ENCODE results near the gene CDK5RAP2. TPM values are rescaled to one million over a fixed set of nuclear protein-coding genes. Genes with fewer than 3 reads are reported as not detected.
"Not testable (repeated sequence)": the region's sequence is repeated elsewhere in the genome, so short reads cannot be mapped to it uniquely, and the experiment has no call there.

The CDK5RAP2 gene
- total and polyA plus RNA-seq, 2 donors, result 27.3 to 44.0 TPM

GRCh38 chr9:120530220-120530832 is 49.6 kb downstream of the CDK5RAP2 start:
- WGBS, result 97% methylated on average over 6 of the region's 6 CpGs
- H3K4me1 ChIP-seq (ENCODE audit: control insufficient read depth in 2 of 2, insufficient read depth in 2 of 2, low read length in 2 of 2), result not testable (repeated sequence)

GRCh38 chr9:120528829-120529228 is 51.1 kb downstream of the CDK5RAP2 start:
- no peak for DNase-seq (ENCODE audit: low read depth in 6 of 9, low spot score in 9 of 9)
- H3K4me3 ChIP-seq (ENCODE audit: low read length in 2 of 2), result no peak overlapping the region
- H3K9me3 ChIP-seq (ENCODE audit: control insufficient read depth in 2 of 2, insufficient read depth in 1 of 2, low read length in 1 of 2), result no peaks in the 10 kb centered on the region
- no peak overlapping the region for H3K27ac ChIP-seq (ENCODE audit: low read depth in 1 of 2, low read length in 1 of 2)
- no peaks in the 10 kb centered on the region for H3K4me1 ChIP-seq (ENCODE audit: control insufficient read depth in 2 of 2, insufficient read depth in 2 of 2, low read length in 2 of 2)
- peaks cover 81 to 89% of the 10 kb centered on the region in 2 donors for H3K36me3 ChIP-seq (ENCODE audit: control insufficient read depth in 2 of 2, insufficient read depth in 2 of 2, low read length in 1 of 2)
- WGBS, result 97% methylated on average over 7 of the region's 7 CpGs
- H3K27me3 ChIP-seq (ENCODE audit: control insufficient read depth in 2 of 2, insufficient read depth in 1 of 2, low read length in 1 of 2), result no peaks in the 10 kb centered on the region

More at GRCh38 chr9:120530220-120530832, 49.6 kb downstream of the CDK5RAP2 start:
- peaks cover 81 to 84% of the 10 kb centered on the region in 2 donors for H3K36me3 ChIP-seq (ENCODE audit: control insufficient read depth in 2 of 2, insufficient read depth in 2 of 2, low read length in 1 of 2)
- not testable (repeated sequence) for DNase-seq (ENCODE audit: low read depth in 6 of 9, low spot score in 9 of 9); H3K4me3 ChIP-seq (ENCODE audit: low read length in 2 of 2); H3K27me3 ChIP-seq (ENCODE audit: control insufficient read depth in 2 of 2, insufficient read depth in 1 of 2, low read length in 1 of 2); H3K27ac ChIP-seq (ENCODE audit: low read depth in 1 of 2, low read length in 1 of 2); H3K9me3 ChIP-seq (ENCODE audit: control insufficient read depth in 2 of 2, insufficient read depth in 1 of 2, low read length in 1 of 2)

GRCh38 chr9:120528327-120528726 is 51.6 kb downstream of the CDK5RAP2 start:
- Histone ChIP-seq H3K36me3 (ENCODE audit: control insufficient read depth in 2 of 2, insufficient read depth in 2 of 2, low read length in 1 of 2) (peaks cover 80 to 88% of the 10 kb centered on the region in 2 donors), H3K4me3 (ENCODE audit: low read length in 2 of 2) (no peak overlapping the region), H3K9me3 (ENCODE audit: control insufficient read depth in 2 of 2, insufficient read depth in 1 of 2, low read length in 1 of 2) (no peaks in the 10 kb centered on the region), H3K4me1 (ENCODE audit: control insufficient read depth in 2 of 2, insufficient read depth in 2 of 2, low read length in 2 of 2) (no peaks in the 10 kb centered on the region), H3K27ac (ENCODE audit: low read depth in 1 of 2, low read length in 1 of 2) (no peak overlapping the region), H3K27me3 (ENCODE audit: control insufficient read depth in 2 of 2, insufficient read depth in 1 of 2, low read length in 1 of 2) (no peaks in the 10 kb centered on the region)
- no peak for DNase-seq (ENCODE audit: low read depth in 6 of 9, low spot score in 9 of 9)
- 98% methylated on average over 1 of the region's 1 CpG for WGBS

GRCh38 chr9:120526534-120526933 is 53.4 kb downstream of the CDK5RAP2 start:
- H3K36me3 ChIP-seq (ENCODE audit: control insufficient read depth in 2 of 2, insufficient read depth in 2 of 2, low read length in 1 of 2), result peaks cover 72 to 80% of the 10 kb centered on the region in 2 donors
- no peak for DNase-seq (ENCODE audit: low read depth in 6 of 9, low spot score in 9 of 9)
- H3K4me3 ChIP-seq (ENCODE audit: low read length in 2 of 2), result no peak overlapping the region
- H3K9me3 ChIP-seq (ENCODE audit: control insufficient read depth in 2 of 2, insufficient read depth in 1 of 2, low read length in 1 of 2), result no peaks in the 10 kb centered on the region
- over 99% methylated on average over 3 of the region's 3 CpGs for whole genome bisulfite sequencing
- H3K27ac ChIP-seq (ENCODE audit: low read depth in 1 of 2, low read length in 1 of 2), result no peak overlapping the region
- H3K27me3 ChIP-seq (ENCODE audit: control insufficient read depth in 2 of 2, insufficient read depth in 1 of 2, low read length in 1 of 2), result no peaks in the 10 kb centered on the region
- H3K4me1 ChIP-seq (ENCODE audit: control insufficient read depth in 2 of 2, insufficient read depth in 2 of 2, low read length in 2 of 2), result no peaks in the 10 kb centered on the region

GRCh38 chr9:120524863-120525262 is 55.1 kb downstream of the CDK5RAP2 start:
- DNase-seq (ENCODE audit: low read depth in 6 of 9, low spot score in 9 of 9), result no peak
- WGBS, result 93% methylated on average over 3 of the region's 3 CpGs
- Histone ChIP-seq H3K9me3 (ENCODE audit: control insufficient read depth in 2 of 2, insufficient read depth in 1 of 2, low read length in 1 of 2) (no peaks in the 10 kb centered on the region), H3K27ac (ENCODE audit: low read depth in 1 of 2, low read length in 1 of 2) (no peak overlapping the region), H3K4me1 (ENCODE audit: control insufficient read depth in 2 of 2, insufficient read depth in 2 of 2, low read length in 2 of 2) (no peaks in the 10 kb centered on the region), H3K27me3 (ENCODE audit: control insufficient read depth in 2 of 2, insufficient read depth in 1 of 2, low read length in 1 of 2) (no peaks in the 10 kb centered on the region), H3K36me3 (ENCODE audit: control insufficient read depth in 2 of 2, insufficient read depth in 2 of 2, low read length in 1 of 2) (peaks cover 66 to 70% of the 10 kb centered on the region in 2 donors), H3K4me3 (ENCODE audit: low read length in 2 of 2) (no peak overlapping the region)

- no peaks in the 10 kb centered on the region for H3K27me3 ChIP-seq (ENCODE audit: control insufficient read depth in 2 of 2, insufficient read depth in 1 of 2, low read length in 1 of 2)
- H3K4me3 ChIP-seq (ENCODE audit: low read length in 2 of 2), result no peak overlapping the region
- DNase-seq (ENCODE audit: low read depth in 6 of 9, low spot score in 9 of 9), result no peak
- H3K36me3 ChIP-seq (ENCODE audit: control insufficient read depth in 2 of 2, insufficient read depth in 2 of 2, low read length in 1 of 2), result peaks cover 57 to 62% of the 10 kb centered on the region in 2 donors
- H3K27ac ChIP-seq (ENCODE audit: low read depth in 1 of 2, low read length in 1 of 2), result no peak overlapping the region
- 96% methylated on average over 3 of the region's 3 CpGs for WGBS
- no peaks in the 10 kb centered on the region for H3K4me1 ChIP-seq (ENCODE audit: control insufficient read depth in 2 of 2, insufficient read depth in 2 of 2, low read length in 2 of 2)
- H3K9me3 ChIP-seq (ENCODE audit: control insufficient read depth in 2 of 2, insufficient read depth in 1 of 2, low read length in 1 of 2), result no peaks in the 10 kb centered on the region
These were observed 55.9 kb downstream of the CDK5RAP2 start for GRCh38 chr9:120524038-120524437.

- Histone ChIP-seq H3K27me3 (ENCODE audit: control insufficient read depth in 2 of 2, insufficient read depth in 1 of 2, low read length in 1 of 2) (no peaks in the 10 kb centered on the region), H3K36me3 (ENCODE audit: control insufficient read depth in 2 of 2, insufficient read depth in 2 of 2, low read length in 1 of 2) (peaks cover 49 to 57% of the 10 kb centered on the region in 2 donors), H3K4me3 (ENCODE audit: low read length in 2 of 2) (no peak overlapping the region), H3K9me3 (ENCODE audit: control insufficient read depth in 2 of 2, insufficient read depth in 1 of 2, low read length in 1 of 2) (peaks cover 0 to 1% of the 10 kb centered on the region in 2 donors), H3K27ac (ENCODE audit: low read depth in 1 of 2, low read length in 1 of 2) (no peak overlapping the region), H3K4me1 (ENCODE audit: control insufficient read depth in 2 of 2, insufficient read depth in 2 of 2, low read length in 2 of 2) (no peaks in the 10 kb centered on the region)
- no peak for DNase-seq (ENCODE audit: low read depth in 6 of 9, low spot score in 9 of 9)
- 100% methylated on average over 1 of the region's 1 CpG for WGBS
These were observed 57.4 kb downstream of the CDK5RAP2 start for GRCh38 chr9:120522558-120522957.

- no peaks in the 10 kb centered on the region for H3K4me1 ChIP-seq (ENCODE audit: control insufficient read depth in 2 of 2, insufficient read depth in 2 of 2, low read length in 2 of 2)
- peaks cover 0 to 1% of the 10 kb centered on the region in 2 donors for H3K9me3 ChIP-seq (ENCODE audit: control insufficient read depth in 2 of 2, insufficient read depth in 1 of 2, low read length in 1 of 2)
- no peak for DNase-seq (ENCODE audit: low read depth in 6 of 9, low spot score in 9 of 9)
- H3K27ac ChIP-seq (ENCODE audit: low read depth in 1 of 2, low read length in 1 of 2), result no peak overlapping the region
- no peaks in the 10 kb centered on the region for H3K27me3 ChIP-seq (ENCODE audit: control insufficient read depth in 2 of 2, insufficient read depth in 1 of 2, low read length in 1 of 2)
- peaks cover 49 to 56% of the 10 kb centered on the region in 2 donors for H3K36me3 ChIP-seq (ENCODE audit: control insufficient read depth in 2 of 2, insufficient read depth in 2 of 2, low read length in 1 of 2)
- H3K4me3 ChIP-seq (ENCODE audit: low read length in 2 of 2), result no peak overlapping the region
These were observed 57.9 kb downstream of the CDK5RAP2 start for GRCh38 chr9:120522032-120522431.

- Histone ChIP-seq H3K27me3 (ENCODE audit: control insufficient read depth in 2 of 2, insufficient read depth in 1 of 2, low read length in 1 of 2) (no peaks in the 10 kb centered on the region), H3K27ac (ENCODE audit: low read depth in 1 of 2, low read length in 1 of 2) (no peak overlapping the region), H3K4me1 (ENCODE audit: control insufficient read depth in 2 of 2, insufficient read depth in 2 of 2, low read length in 2 of 2) (no peaks in the 10 kb centered on the region), H3K36me3 (ENCODE audit: control insufficient read depth in 2 of 2, insufficient read depth in 2 of 2, low read length in 1 of 2) (peaks cover 43 to 54% of the 10 kb centered on the region in 2 donors), H3K9me3 (ENCODE audit: control insufficient read depth in 2 of 2, insufficient read depth in 1 of 2, low read length in 1 of 2) (peaks cover 0 to 1% of the 10 kb centered on the region in 2 donors), H3K4me3 (ENCODE audit: low read length in 2 of 2) (no peak overlapping the region)
- 97% methylated on average over 2 of the region's 2 CpGs for WGBS
- no peak for DNase-seq (ENCODE audit: low read depth in 6 of 9, low spot score in 9 of 9)
These were observed 58.9 kb downstream of the CDK5RAP2 start for GRCh38 chr9:120521101-120521500.
